GM15510 (cell line): ENCODE data around the gene GBF1.

Experiments used
- POLR2A ChIP-seq: IDR thresholded peaks from 3 replicates; pipeline ENCODE4 v1.6.1; 2011; ENCODE audit warnings: borderline replicate concordance; ENCODE audit not compliant: insufficient read length; ENCODE audit errors: extremely low read depth

GBF1 gene

GRCh38 chr10:102420714-102421506 lies 175.6 kb downstream of the GBF1 start, which contains the start of gene FBXL15:
FBXL15 (plus strand) TSS chr10:102420836; CDS start chr10:102421130, 294 bp downstream.
- TF ChIP-seq POLR2A: peak; percentile 37

- no peak for TF ChIP-seq POLR2A
Observed at GRCh38 chr10:102421507-102421756, 176.1 kb downstream of the GBF1 start.

- TF ChIP-seq POLR2A: no peak
Observed at GRCh38 chr10:102421757-102422512, 176.6 kb downstream of the GBF1 start.

GRCh38 chr10:102422545-102423129 lies 177.3 kb downstream of the GBF1 start:
- peak; percentile 56 for TF ChIP-seq POLR2A

- TF ChIP-seq POLR2A: no peak
Observed at GRCh38 chr10:102423372-102423968, 178.1 kb downstream of the GBF1 start.

GRCh38 chr10:102424145-102424544 lies 178.8 kb downstream of the GBF1 start:
- no peak for TF ChIP-seq POLR2A

- no peak for TF ChIP-seq POLR2A
Observed at GRCh38 chr10:102424916-102425315, 179.6 kb downstream of the GBF1 start.

GRCh38 chr10:102425444-102425843 lies 180.1 kb downstream of the GBF1 start:
- no peak for TF ChIP-seq POLR2A

GRCh38 chr10:102426803-102427287 lies 181.5 kb downstream of the GBF1 start:
- TF ChIP-seq POLR2A: no peak

GRCh38 chr10:102429468-102429867 lies 184.1 kb downstream of the GBF1 start:
- no peak for TF ChIP-seq POLR2A

GRCh38 chr10:102431452-102432124 lies 186.3 kb downstream of the GBF1 start:
- TF ChIP-seq POLR2A: no peak
